ENCODE data around the gene CLEC4G.

The CLEC4G gene

GRCh38 chr19:7691497-7691896, 40.4 kb downstream of the CLEC4G start:
- no peak for DNase-seq

- no peak for DNase-seq
Measured at GRCh38 chr19:7690779-7691258, 41.1 kb downstream of the CLEC4G start.

DNA sequence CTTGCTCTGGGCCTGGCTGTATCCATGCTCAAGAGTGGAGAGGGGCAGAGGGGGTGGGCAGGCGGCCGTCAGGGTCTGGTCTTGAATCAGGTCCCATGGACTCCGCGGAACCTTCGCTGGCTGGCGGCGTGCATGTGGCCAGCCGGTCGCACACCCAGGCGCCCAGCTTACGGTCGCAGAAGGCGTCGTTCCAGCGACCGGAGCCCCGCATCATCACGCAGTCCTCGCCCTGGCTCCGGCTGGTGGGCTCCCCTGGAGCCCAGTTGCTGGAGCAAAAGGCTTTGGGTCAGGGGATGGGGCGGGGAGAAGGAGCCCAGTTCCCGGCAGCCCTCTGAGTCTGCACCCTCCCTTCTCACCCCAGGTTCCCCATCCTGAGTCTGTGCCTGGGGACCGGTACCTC, 42.7 kb downstream of the CLEC4G start:
- no peak for DNase-seq

DNA sequence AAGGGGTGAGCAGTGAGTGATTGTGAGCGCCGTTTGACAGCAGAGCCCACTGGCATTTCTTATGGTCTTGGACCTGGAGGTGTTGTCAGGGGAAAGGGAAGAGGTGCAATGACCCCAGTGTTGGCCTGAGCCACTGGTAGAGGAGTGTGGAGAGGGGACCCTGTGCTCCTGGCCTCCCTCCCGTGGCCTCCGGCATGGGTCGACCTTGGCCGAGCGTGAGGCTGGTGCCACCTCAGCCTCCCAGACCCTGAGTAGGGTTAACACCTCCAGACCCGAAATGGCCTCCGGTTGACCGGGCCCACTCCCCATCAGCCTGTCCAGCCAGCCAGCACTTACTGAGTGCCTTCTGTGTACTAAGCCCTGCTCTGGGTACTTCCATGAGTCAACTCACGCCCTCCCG, 44.7 kb downstream of the CLEC4G start:
- no peak for DNase-seq

DNA sequence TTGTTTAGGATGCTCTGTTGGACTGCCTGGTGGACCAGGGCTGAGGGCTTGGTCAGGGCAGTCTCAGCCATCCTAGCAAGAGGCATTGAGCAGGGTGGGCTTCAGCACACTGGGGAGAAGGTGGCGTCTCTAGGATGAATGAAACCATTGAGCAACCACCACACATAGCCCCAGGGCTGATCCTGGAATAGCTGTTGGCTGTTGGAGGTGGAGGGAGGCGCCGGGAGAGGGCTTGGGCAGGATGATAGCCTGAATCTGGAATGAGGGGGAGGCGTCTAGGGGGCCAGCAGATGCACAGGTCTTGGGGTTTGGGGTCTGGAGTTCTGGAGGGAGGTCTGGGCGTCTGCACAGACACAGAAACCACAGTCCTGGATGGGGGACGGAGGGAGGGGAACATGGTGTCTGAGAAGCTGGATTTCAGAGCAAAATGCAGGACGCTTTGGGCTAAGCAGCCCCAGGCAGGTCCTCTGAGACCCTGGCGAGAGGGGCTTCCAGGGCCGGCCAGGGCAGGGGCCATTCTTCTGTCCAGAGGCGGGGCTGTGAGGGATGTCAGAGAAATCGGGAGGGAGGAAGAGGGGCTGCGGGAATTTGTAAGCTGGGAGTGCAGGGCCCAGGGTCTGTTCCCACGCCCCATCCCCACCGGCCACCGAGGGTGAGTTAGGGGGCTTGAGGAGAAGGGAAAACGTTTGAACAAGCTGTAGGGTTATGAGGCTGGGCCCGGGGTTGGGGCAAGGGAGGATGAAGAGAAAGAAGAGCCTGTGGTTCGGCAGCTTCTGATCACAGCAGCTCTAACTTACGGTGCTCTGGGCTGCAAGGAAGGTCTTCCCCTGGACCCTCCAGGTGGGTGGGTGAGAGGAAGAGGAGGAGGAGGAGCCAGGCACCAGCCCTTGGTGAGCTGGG, 46.1 kb downstream of the CLEC4G start:
- no peak for DNase-seq

DNA sequence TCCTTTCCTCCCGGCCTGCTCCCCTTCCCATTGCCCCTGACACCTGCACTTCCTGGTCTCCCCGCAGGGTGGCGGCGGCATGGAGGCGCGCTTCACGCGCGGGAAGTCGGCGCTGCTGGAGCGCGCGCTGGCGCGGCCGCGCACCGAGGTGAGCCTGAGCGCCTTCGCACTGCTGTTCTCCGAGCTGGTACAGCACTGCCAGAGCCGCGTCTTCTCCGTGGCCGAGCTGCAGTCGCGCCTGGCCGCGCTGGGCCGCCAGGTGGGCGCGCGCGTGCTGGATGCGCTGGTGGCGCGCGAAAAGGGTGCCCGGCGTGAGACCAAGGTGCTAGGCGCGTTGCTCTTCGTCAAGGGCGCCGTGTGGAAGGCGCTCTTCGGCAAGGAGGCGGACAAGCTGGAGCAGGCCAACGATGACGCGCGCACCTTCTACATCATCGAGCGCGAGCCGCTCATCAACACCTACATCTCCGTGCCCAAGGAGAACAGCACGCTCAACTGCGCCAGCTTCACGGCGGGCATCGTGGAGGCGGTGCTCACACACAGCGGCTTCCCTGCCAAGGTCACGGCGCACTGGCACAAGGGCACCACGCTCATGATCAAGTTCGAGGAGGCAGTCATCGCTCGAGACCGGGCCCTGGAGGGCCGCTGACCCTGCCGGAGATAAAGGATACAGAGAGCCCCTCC, 49.6 kb downstream of the CLEC4G start:
- no peak for DNase-seq

- peak; percentile 79 for DNase-seq
Measured at GRCh38 chr19:7681340-7682174, 50.4 kb downstream of the CLEC4G start.

DNA sequence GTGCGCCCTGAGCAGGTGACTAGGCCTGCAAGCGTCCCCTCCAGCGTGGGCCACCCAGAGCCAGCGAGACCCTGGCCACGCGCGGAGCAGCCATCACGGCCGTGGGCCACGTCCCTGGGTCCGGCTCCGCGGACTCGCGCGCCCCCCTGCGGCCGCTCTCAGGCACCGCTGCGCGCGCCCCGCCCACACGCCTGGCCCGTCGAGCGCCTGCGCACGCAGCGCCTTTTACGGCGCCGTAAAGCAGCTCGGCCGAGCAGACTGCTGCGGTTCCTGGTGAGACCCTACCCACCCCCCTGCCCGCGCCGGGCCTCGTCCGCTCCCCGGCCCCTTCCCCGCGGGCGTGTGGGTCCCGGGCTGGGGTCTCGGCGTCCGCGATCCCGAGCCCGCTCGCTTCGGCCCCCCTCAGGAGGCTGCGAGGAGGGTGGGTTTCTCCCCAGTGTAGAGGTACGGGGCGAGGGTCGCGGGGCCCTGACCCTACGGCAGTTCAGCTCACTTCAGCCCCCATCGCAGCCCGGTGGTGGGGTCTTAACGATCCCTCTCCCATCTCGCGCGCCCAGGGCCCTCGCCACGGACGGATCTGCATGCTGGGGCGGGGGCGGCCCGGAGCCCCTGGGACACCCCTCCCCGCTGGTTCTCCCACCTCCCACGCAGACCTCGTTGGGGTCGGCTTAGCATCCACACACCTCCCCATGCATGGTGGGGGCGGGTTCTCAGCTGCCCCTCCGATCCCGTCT, 51.1 kb downstream of the CLEC4G start, which contains the start of gene TRAPPC5:
TSS of gene TRAPPC5 (plus strand) at position 228 of the 734 bp plus-strand sequence. CDS start 1,421 bp downstream, outside the sequence.
- peak; percentile 84 for DNase-seq

GRCh38 chr19:7679771-7680605, 51.9 kb downstream of the CLEC4G start:
- DNase-seq = no peak

DNA sequence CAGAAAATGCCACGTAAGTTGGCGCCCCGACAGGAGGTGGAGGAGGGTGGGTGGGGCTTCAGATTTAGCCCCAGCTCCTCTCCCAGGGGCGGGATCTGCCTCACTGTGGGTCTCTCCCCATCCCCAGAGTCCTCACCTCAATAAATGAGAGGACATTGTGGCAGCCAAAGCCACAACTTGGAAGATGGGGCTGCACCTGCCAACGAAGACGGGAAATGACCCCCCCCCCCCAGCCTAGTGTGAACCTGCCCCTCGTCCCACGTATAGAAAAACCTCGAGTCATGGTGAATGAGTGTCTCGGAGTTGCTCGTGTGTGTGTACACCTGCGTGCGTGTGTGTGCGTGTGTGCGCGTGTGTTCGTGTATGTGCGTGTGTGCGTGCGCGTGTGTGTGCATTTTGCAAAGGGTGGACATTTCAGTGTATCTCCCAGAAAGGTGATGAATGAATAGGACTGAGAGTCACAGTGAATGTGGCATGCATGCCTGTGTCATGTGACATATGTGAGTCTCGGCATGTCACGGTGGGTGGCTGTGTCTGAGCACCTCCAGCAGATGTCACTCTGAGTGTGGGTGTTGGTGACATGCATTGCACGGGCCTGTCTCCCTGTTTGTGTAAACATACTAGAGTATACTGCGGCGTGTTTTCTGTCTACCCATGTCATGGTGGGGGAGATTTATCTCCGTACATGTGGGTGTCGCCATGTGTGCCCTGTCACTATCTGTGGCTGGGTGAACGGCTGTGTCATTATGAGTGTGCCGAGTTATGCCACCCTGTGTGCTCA, 52.7 kb downstream of the CLEC4G start:
- DNase-seq = peak; percentile 60
